Measurements from ENCODE around the gene TAF11L14.
"Not testable (repeated sequence)": the region's sequence is repeated elsewhere in the genome, so short reads cannot be mapped to it uniquely, and the experiment has no call there.

Gene TAF11L14

DNA sequence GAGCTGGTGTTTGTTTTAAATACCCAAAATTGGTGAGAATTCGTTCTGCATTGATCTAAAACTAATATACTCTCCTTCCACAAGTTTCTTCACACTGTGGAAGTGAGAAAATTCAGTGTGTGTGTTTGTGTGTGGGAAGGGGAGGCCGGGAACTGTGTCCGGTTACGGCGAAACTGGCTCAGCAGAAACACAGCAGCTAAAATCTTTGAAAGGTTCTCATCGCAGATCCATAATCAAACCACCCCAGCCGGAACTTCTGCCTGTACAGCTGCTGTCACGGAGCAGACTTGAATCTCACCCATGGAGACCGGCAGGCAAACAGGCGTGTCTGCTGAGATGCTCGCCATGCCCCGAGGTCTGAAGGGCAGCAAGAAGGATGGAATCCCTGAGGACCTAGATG lies 2.5 kb upstream of the TAF11L14 start, which contains the start of gene TAF11L13:
TAF11L13 (plus strand) TSS at position 301 of the 400 bp plus-strand sequence.
- H3K4me3 ChIP-seq (ENCODE audit: low read length): not testable (repeated sequence)

DNA sequence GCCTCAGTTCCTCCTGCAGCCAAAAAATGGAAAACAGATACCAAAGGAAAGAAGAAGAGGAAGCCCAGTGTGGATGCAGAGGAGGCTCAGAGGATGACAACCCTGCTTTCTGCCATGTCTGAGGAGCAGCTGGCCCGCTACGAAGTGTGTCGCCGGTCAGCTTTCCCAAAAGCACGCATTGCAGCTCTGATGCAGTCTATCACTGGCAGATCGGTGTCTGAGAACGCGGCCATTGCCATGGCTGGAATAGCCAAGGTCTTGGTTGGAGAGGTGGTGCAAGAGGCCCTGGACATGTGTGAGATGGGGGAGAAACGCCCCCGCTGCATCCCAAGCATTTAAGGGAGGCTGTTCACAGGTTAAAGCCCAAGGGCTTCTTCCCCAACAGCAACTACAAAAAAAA lies 15.0 kb downstream of the TAF11L14 start:
- not testable (repeated sequence) for H3K9ac ChIP-seq (ENCODE audit: low read length); H3K4me3 ChIP-seq (ENCODE audit: low read length); H3K27me3 ChIP-seq (ENCODE audit: control insufficient read depth, insufficient read depth, low read length); H3K4me1 ChIP-seq (ENCODE audit: control insufficient read depth, insufficient read depth, low read length); H3K36me3 ChIP-seq (ENCODE audit: control insufficient read depth, insufficient read depth, low read length); H3K27ac ChIP-seq (ENCODE audit: low read depth, low read length)

More for the DNA sequence above, 2.5 kb upstream of the TAF11L14 start, which contains the start of gene TAF11L13:
- H3K27ac ChIP-seq (ENCODE audit: low read depth, low read length); H3K4me1 ChIP-seq (ENCODE audit: control insufficient read depth, insufficient read depth, low read length); H3K36me3 ChIP-seq (ENCODE audit: control insufficient read depth, insufficient read depth, low read length); H3K9ac ChIP-seq (ENCODE audit: low read length); H3K27me3 ChIP-seq (ENCODE audit: control insufficient read depth, insufficient read depth, low read length): not testable (repeated sequence)

DNA sequence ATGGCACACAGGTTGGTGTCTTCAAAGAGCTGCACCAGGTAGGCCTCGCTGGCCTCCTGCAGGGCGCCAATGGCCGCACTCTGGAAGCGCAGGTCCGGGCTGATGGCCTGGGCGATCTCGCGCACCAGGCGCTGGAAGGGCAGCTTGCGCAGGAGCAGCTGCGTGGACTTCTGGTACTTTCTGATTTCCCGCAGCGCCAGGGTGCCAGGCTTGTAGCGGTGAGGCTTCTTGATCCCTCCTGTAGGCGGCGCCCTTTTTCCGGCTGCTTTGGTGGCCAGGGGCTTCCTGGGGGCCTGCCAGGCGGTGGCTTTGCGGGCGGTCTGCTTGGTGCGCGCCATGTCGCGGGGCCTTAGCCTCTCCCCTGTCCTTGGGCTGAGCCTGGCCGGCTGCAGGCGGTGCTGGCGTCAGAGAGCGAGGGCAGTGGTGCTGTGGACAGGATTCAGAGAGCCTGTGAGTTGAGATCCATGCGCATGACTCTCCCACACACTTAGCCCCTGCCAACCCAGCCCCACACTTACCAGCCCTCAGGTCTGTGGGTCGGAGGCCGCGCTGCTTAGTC lies 21.0 kb downstream of the TAF11L14 start:
- not testable (repeated sequence) for H3K4me3 ChIP-seq (ENCODE audit: low read length); H3K9ac ChIP-seq (ENCODE audit: low read length); H3K4me1 ChIP-seq (ENCODE audit: control insufficient read depth, insufficient read depth, low read length); H3K36me3 ChIP-seq (ENCODE audit: control insufficient read depth, insufficient read depth, low read length); H3K27me3 ChIP-seq (ENCODE audit: control insufficient read depth, insufficient read depth, low read length); H3K27ac ChIP-seq (ENCODE audit: low read depth, low read length)

DNA sequence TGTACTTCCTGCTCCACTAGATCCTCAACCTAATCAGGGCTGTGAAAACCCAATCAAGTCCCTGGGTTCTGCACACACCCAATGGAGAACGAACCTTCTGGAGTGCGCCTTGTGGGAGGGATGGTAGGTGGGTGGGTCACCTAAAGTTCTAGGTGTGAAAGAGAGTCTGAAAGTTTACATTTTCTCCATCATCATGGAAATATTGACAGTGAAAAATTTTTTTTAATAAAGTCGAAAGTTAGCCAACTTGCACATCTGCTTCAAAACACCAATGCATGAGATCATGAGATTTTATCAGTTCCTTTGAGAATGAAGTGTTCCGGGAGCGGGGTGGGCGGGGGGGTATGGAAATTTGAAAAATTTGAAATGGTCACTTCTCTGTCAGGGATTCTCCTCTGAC lies 21.7 kb downstream of the TAF11L14 start:
- no peaks in the 10 kb centered on the region for H3K4me1 ChIP-seq (ENCODE audit: control insufficient read depth, insufficient read depth, low read length)
- H3K36me3 ChIP-seq (ENCODE audit: control insufficient read depth, insufficient read depth, low read length): no peaks in the 10 kb centered on the region
- no peaks in the 10 kb centered on the region for H3K27me3 ChIP-seq (ENCODE audit: control insufficient read depth, insufficient read depth, low read length)
- H3K9ac ChIP-seq (ENCODE audit: low read length): no peak overlapping the region
- no peak overlapping the region for H3K27ac ChIP-seq (ENCODE audit: low read depth, low read length)
- H3K4me3 ChIP-seq (ENCODE audit: low read length): no peak overlapping the region

DNA sequence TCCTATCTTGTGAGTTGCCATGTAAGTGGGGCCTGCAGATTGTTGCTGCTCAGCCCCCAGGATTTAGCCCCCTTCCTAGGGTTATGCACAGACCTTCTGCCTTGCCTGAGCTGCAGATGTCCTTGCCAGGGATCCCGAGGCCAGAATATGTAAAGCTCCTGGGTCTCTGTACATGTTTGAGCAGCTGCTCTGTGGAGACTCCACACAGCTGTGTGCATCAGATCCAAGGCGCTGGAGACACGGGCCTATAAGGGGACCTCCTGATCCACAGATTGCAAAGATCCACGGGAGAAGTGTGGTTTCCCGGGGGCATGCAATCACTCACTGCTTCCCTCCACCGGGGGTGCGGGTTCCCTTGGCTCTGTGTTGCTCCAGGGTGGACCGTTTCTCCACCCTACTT lies 28.9 kb downstream of the TAF11L14 start:
- no peak overlapping the region for H3K27ac ChIP-seq (ENCODE audit: low read depth, low read length)
- H3K9ac ChIP-seq (ENCODE audit: low read length): no peak overlapping the region
- no peaks in the 10 kb centered on the region for H3K36me3 ChIP-seq (ENCODE audit: control insufficient read depth, insufficient read depth, low read length)
- H3K4me1 ChIP-seq (ENCODE audit: control insufficient read depth, insufficient read depth, low read length): no peaks in the 10 kb centered on the region
- no peak overlapping the region for H3K4me3 ChIP-seq (ENCODE audit: low read length)
- no peaks in the 10 kb centered on the region for H3K27me3 ChIP-seq (ENCODE audit: control insufficient read depth, insufficient read depth, low read length)

DNA sequence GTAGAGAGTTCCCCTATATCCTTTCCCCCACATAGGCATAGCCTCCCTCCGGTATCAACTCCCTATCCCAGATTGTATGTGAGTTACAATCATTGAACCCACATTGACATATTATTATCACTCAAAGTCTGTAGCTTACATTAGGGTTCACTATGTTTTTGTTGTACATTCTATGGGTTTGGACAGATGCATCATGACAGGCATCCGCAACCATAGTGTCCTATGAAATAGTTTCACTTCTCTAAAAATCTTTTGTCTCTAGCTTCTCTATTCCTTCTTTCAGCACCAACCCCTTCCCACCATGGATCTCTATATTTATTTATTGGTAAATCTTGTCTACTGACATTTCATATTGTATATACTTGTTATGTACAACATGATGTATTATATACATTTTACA lies 31.6 kb downstream of the TAF11L14 start:
- Histone ChIP-seq H3K36me3 (ENCODE audit: control insufficient read depth, insufficient read depth, low read length) (no peaks in the 10 kb centered on the region), H3K4me3 (ENCODE audit: low read length) (no peak overlapping the region), H3K4me1 (ENCODE audit: control insufficient read depth, insufficient read depth, low read length) (no peaks in the 10 kb centered on the region), H3K27ac (ENCODE audit: low read depth, low read length) (no peak overlapping the region), H3K27me3 (ENCODE audit: control insufficient read depth, insufficient read depth, low read length) (no peaks in the 10 kb centered on the region), H3K9ac (ENCODE audit: low read length) (no peak overlapping the region)

DNA sequence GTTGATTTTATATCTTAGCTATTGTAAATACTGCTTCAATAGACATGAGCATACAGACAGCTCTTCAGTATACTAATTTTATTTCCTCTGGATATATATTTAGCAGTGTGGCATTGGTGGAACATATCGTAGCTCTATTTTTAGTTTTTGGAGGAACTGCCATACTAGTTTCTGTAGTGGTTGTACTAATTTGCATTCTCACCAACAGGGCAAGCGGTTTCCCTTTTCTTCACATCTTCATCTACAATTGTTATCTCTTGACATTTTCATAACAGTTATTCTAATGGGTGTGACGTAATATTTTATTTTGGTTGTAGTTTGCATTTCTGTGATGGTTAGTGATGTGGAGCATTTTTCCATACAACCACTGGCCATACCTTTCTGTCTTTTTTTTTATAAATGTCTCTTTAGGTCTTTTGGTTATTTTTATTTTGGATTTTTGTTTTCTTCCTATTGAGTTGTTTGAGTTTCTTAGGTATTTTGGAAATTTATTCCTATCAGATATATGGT lies 32.5 kb downstream of the TAF11L14 start:
- no peaks in the 10 kb centered on the region for H3K27me3 ChIP-seq (ENCODE audit: control insufficient read depth, insufficient read depth, low read length)
- H3K27ac ChIP-seq (ENCODE audit: low read depth, low read length): no peak overlapping the region
- no peak overlapping the region for H3K9ac ChIP-seq (ENCODE audit: low read length)
- no peak overlapping the region for H3K4me3 ChIP-seq (ENCODE audit: low read length)
- no peaks in the 10 kb centered on the region for H3K4me1 ChIP-seq (ENCODE audit: control insufficient read depth, insufficient read depth, low read length)
- no peaks in the 10 kb centered on the region for H3K36me3 ChIP-seq (ENCODE audit: control insufficient read depth, insufficient read depth, low read length)

DNA sequence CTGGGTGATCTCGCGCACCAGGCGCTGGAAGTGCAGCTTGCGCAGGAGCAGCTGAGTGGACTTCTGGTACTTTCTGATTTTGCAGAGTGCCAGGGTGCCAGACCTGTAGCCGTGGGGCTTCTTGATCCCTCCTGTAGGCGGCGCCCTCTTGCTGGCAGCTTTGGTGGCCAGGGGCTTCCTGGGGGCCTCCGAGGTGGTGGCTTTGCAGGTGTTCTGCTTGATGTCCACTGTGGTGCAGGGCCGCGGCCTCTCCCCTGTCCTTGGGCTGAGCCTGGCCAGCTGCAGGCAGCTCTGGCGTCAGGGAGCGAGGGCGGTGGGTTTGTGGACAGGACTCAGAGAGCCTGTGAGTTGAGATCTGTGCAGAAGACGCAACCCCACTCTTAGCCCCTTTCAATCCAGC lies 36.1 kb downstream of the TAF11L14 start:
- Histone ChIP-seq H3K9ac (ENCODE audit: low read length) (no peak overlapping the region), H3K4me1 (ENCODE audit: control insufficient read depth, insufficient read depth, low read length) (no peaks in the 10 kb centered on the region), H3K27me3 (ENCODE audit: control insufficient read depth, insufficient read depth, low read length) (no peaks in the 10 kb centered on the region), H3K4me3 (ENCODE audit: low read length) (no peak overlapping the region), H3K27ac (ENCODE audit: low read depth, low read length) (no peak overlapping the region), H3K36me3 (ENCODE audit: control insufficient read depth, insufficient read depth, low read length) (no peaks in the 10 kb centered on the region)

DNA sequence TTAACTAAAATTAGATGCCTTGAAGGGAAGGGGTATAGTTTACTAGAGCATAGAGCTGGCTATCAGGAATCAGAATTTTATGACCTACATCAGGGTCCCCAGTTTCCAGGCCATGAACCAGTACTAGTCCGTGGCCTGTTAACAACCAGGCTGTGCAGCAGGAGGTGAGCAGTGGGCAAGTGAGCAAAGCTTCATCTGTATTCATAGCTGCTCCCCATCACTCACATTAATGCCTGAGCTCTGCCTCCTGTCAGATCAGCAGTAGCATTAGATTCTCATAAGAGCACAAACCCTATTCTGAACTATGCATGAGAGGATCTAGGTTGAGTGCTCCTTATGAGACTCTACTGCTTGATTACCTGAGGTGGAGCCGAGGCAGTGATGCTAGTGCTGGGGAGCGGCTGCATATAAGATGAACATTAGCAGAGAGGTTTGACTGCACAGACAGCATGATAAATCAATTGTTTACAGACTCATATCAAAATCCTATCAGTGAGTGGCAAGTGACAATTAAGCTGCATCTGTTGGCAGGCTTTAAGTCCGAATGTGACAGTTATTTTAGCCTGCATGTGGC lies 44.6 kb downstream of the TAF11L14 start:
- Histone ChIP-seq H3K9ac (ENCODE audit: low read length) (no peak overlapping the region), H3K4me3 (ENCODE audit: low read length) (no peak overlapping the region), H3K4me1 (ENCODE audit: control insufficient read depth, insufficient read depth, low read length) (no peaks in the 10 kb centered on the region), H3K27ac (ENCODE audit: low read depth, low read length) (no peak overlapping the region), H3K27me3 (ENCODE audit: control insufficient read depth, insufficient read depth, low read length) (no peaks in the 10 kb centered on the region), H3K36me3 (ENCODE audit: control insufficient read depth, insufficient read depth, low read length) (no peaks in the 10 kb centered on the region)

DNA sequence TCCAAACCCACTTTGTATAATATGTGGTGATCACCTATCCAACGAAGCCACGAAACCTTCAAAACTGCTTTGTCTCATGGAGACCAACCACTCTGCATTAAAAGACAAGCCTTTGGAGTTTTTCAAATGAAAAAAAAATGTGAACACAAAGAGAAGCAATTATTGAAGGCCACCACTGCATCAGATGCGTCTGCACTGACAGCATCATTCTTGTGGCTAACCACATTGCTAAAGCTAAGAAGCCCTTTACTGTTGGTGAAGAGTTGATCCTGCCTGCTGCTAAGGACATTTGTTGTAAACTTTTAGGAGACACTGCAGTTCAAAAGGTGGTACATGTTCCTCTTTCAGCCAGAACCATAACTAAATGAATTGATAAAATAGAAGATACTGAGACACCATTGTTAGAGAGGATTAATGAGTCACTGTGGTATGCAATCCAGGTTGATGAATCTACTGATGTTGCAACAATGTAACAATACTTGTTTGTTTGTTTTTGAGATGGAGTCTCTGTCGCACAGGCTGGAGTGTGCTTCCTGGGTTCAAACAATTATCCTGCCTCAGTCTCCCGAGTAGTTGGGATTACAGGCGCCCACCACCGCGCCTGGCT lies 45.4 kb downstream of the TAF11L14 start:
- H3K4me3 ChIP-seq (ENCODE audit: low read length): no peak overlapping the region
- no peak overlapping the region for H3K27ac ChIP-seq (ENCODE audit: low read depth, low read length)
- no peaks in the 10 kb centered on the region for H3K36me3 ChIP-seq (ENCODE audit: control insufficient read depth, insufficient read depth, low read length)
- H3K9ac ChIP-seq (ENCODE audit: low read length): no peak overlapping the region
- H3K27me3 ChIP-seq (ENCODE audit: control insufficient read depth, insufficient read depth, low read length): no peaks in the 10 kb centered on the region
- H3K4me1 ChIP-seq (ENCODE audit: control insufficient read depth, insufficient read depth, low read length): no peaks in the 10 kb centered on the region

DNA sequence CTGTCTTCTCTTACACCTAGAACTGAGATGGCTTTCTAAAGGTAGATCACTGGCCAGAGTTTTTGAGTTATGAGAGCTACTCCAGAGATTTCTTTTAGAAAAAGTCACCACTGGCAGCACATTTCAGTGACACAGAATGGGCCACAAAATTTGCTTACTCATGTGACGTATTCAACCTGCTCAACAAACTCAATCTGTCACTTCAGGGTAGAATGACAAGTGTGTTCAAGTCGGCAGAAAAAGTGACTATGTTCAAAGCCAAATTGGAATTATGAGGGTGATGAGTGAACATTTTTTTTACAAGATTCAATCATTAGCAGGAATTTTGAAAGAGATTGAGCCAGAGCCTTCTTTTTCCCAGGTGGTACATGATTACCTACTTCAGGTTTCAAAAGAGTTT lies 46.5 kb downstream of the TAF11L14 start:
- H3K4me3 ChIP-seq (ENCODE audit: low read length): no peak overlapping the region
- no peak overlapping the region for H3K27ac ChIP-seq (ENCODE audit: low read depth, low read length)
- no peak overlapping the region for H3K9ac ChIP-seq (ENCODE audit: low read length)
- H3K27me3 ChIP-seq (ENCODE audit: control insufficient read depth, insufficient read depth, low read length): no peaks in the 10 kb centered on the region
- H3K36me3 ChIP-seq (ENCODE audit: control insufficient read depth, insufficient read depth, low read length): no peaks in the 10 kb centered on the region
- H3K4me1 ChIP-seq (ENCODE audit: control insufficient read depth, insufficient read depth, low read length): no peaks in the 10 kb centered on the region

All from rectal smooth muscle tissue (tissue), 1 donor.